ENCODE data around the gene NEURL1B.

NEURL1B gene

DNA sequence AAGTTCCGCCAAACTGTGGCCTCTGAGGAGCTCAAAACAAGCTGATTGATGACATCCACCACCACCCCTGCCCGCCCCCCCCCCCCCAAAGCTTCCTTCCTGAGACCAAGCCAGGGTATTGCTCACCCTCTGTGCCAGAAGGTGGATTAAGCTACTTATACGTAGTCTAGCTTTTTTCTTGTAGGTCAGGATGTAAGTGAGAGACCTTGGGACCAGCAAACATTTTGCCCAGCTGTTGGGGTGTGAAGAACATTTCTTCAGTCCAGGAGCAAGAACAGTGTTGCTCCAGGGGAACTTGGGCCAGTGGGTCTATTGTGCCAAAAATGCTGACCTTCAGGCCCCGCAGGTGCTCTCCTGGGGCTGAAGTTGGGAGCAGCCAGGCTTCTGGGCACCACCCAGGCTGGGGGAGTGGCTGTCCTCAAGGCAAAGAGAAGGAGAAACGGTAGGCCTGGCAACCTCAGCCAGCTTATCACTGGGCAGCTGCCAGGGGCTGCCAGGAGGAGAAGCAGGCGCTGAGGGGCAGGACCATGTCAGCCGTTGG is 18.0 kb downstream of the NEURL1B start:
- Histone ChIP-seq H3F3A (ENCODE audit: low read depth) (no peaks in the 10 kb centered on the region), H3K27me3 (ENCODE audit: insufficient read depth, low read length, poor library complexity, severe bottlenecking) (no peaks in the 10 kb centered on the region), H3K79me2 (ENCODE audit: insufficient read depth, low read length) (no peaks in the 10 kb centered on the region; the same call in 1 of the 2 replicates), H3K9me3 (ENCODE audit: insufficient read depth, low read depth, low read length) (no peaks in the 10 kb centered on the region), H3K9me2 (replicated peaks; ENCODE audit: low read depth, low read length) (no peaks in the 10 kb centered on the region), H4K20me1 (ENCODE audit: insufficient read depth, low read length, poor library complexity, severe bottlenecking) (no peaks in the 10 kb centered on the region), H3K4me2 (ENCODE audit: low read depth, low read length, poor library complexity, severe bottlenecking) (no peak overlapping the region), H3K9ac (ENCODE audit: low read depth, low read length, poor library complexity, severe bottlenecking) (no peak overlapping the region), H3K4me3 (ENCODE audit: low read length, poor library complexity, severe bottlenecking) (no peak overlapping the region), H3K4me1 (ENCODE audit: insufficient read depth, low read length, poor library complexity, severe bottlenecking) (no peaks in the 10 kb centered on the region), H3K36me3 (ENCODE audit: insufficient read depth, low read length) (no peaks in the 10 kb centered on the region), H2AFZ (ENCODE audit: low read length) (no peak overlapping the region)
- TF ChIP-seq EZH2phosphoT487 (IDR thresholded peaks at IDR 0.05; ENCODE audit: borderline replicate concordance), result no peak
- TF ChIP-seq, protein P1, sequence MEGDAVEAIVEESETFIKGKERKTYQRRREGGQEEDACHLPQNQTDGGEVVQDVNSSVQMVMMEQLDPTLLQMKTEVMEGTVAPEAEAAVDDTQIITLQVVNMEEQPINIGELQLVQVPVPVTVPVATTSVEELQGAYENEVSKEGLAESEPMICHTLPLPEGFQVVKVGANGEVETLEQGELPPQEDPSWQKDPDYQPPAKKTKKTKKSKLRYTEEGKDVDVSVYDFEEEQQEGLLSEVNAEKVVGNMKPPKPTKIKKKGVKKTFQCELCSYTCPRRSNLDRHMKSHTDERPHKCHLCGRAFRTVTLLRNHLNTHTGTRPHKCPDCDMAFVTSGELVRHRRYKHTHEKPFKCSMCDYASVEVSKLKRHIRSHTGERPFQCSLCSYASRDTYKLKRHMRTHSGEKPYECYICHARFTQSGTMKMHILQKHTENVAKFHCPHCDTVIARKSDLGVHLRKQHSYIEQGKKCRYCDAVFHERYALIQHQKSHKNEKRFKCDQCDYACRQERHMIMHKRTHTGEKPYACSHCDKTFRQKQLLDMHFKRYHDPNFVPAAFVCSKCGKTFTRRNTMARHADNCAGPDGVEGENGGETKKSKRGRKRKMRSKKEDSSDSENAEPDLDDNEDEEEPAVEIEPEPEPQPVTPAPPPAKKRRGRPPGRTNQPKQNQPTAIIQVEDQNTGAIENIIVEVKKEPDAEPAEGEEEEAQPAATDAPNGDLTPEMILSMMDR (conservative IDR thresholded peaks at IDR 0.05; ENCODE audit: low read length), result no peak

DNA sequence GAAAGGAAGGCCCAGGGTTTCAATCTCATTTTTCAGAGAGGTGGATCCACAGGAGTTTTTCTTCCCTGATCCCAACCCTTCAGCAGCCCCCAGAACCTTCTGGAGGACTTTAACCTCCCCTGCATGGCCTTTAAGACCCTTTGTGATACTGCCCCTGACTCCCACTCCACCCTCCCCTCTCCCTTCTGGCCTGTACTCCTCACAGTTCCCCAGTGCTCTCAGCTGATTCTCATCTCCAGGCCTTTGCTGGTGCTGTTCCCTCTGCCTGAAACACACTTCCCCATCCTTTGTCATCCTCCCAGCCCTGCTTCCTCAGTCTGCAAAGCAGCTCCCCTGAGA is 18.5 kb downstream of the NEURL1B start:
- Histone ChIP-seq H4K20me1 (ENCODE audit: insufficient read depth, low read length, poor library complexity, severe bottlenecking) (no peaks in the 10 kb centered on the region), H3K4me1 (ENCODE audit: insufficient read depth, low read length, poor library complexity, severe bottlenecking) (no peaks in the 10 kb centered on the region), H3K4me2 (ENCODE audit: low read depth, low read length, poor library complexity, severe bottlenecking) (no peak overlapping the region), H3K4me3 (ENCODE audit: low read length, poor library complexity, severe bottlenecking) (no peak overlapping the region), H2AFZ (ENCODE audit: low read length) (no peak overlapping the region), H3K36me3 (ENCODE audit: insufficient read depth, low read length) (no peaks in the 10 kb centered on the region), H3K27me3 (ENCODE audit: insufficient read depth, low read length, poor library complexity, severe bottlenecking) (no peaks in the 10 kb centered on the region), H3K79me2 (ENCODE audit: insufficient read depth, low read length) (no peaks in the 10 kb centered on the region; the same call in 1 of the 2 replicates), H3K9me2 (replicated peaks; ENCODE audit: low read depth, low read length) (no peaks in the 10 kb centered on the region), H3K9ac (ENCODE audit: low read depth, low read length, poor library complexity, severe bottlenecking) (no peak overlapping the region), H3F3A (ENCODE audit: low read depth) (no peaks in the 10 kb centered on the region), H3K9me3 (ENCODE audit: insufficient read depth, low read depth, low read length) (no peaks in the 10 kb centered on the region)
- TF ChIP-seq EZH2phosphoT487 (IDR thresholded peaks at IDR 0.05; ENCODE audit: borderline replicate concordance), result no peak
- TF ChIP-seq, protein P1 (conservative IDR thresholded peaks at IDR 0.05; ENCODE audit: low read length), result no peak

DNA sequence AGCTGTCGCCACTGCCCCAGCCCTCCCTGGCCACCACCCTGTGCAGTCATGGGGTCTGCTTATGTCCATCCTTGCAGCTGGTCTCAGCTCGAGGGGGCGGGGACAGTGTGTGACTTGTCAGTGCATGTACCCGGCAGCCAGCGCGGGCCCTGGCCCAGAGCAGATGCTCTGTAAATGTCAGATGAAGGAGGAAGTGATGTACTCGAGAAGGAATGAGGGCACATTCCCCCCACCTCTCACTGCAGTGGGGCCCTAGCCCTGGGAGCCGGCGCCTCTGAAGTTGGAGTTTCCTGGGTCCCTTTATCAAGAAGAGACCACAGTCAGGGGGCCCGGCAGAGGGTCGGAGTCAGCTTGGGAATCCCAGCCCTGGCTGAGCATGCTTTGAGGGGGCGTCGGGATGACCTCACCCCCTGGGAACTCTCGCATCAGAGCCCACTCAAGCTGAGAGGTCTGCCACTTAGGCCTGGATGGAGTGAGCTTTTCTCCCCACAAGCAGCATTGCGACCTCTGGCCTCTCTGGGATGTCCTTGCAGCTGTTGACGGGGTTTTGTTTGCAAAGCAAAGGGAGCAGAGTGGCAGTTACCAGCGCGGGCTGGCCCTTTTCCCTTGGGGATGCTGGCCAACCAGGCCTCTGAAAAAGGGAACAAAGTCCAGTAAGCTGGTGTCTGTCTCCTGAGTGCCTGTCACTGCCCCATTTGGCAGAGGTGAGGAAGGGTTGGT is 19.0 kb downstream of the NEURL1B start:
- Histone ChIP-seq H3K9me2 (replicated peaks; ENCODE audit: low read depth, low read length) (no peaks in the 10 kb centered on the region), H3K27me3 (ENCODE audit: insufficient read depth, low read length, poor library complexity, severe bottlenecking) (no peaks in the 10 kb centered on the region), H3K9me3 (ENCODE audit: insufficient read depth, low read depth, low read length) (no peaks in the 10 kb centered on the region), H3K4me2 (ENCODE audit: low read depth, low read length, poor library complexity, severe bottlenecking) (no peak overlapping the region), H3K79me2 (ENCODE audit: insufficient read depth, low read length) (no peaks in the 10 kb centered on the region; the same call in 1 of the 2 replicates), H3K9ac (ENCODE audit: low read depth, low read length, poor library complexity, severe bottlenecking) (no peak overlapping the region), H3K36me3 (ENCODE audit: insufficient read depth, low read length) (no peaks in the 10 kb centered on the region), H2AFZ (ENCODE audit: low read length) (no peak overlapping the region), H3K4me3 (ENCODE audit: low read length, poor library complexity, severe bottlenecking) (no peak overlapping the region), H3K4me1 (ENCODE audit: insufficient read depth, low read length, poor library complexity, severe bottlenecking) (no peaks in the 10 kb centered on the region), H4K20me1 (ENCODE audit: insufficient read depth, low read length, poor library complexity, severe bottlenecking) (no peaks in the 10 kb centered on the region), H3F3A (ENCODE audit: low read depth) (no peaks in the 10 kb centered on the region)
- TF ChIP-seq, protein P1 (conservative IDR thresholded peaks at IDR 0.05; ENCODE audit: low read length), result no peak
- no peak for TF ChIP-seq EZH2phosphoT487 (IDR thresholded peaks at IDR 0.05; ENCODE audit: borderline replicate concordance)

All from Loucy (cell line).